ENCODE data around the gene NCDN. TPM values are rescaled to one million over a fixed set of nuclear protein-coding genes. Genes with fewer than 3 reads are reported as not detected.
A peak's percentile ranks its signal among the peaks of the same experiment; 100 is the strongest.

The NCDN gene
- total RNA-seq, 4 donors from 2014 or later, result 16.6 to 41.2 (median 24.3) TPM

DNA sequence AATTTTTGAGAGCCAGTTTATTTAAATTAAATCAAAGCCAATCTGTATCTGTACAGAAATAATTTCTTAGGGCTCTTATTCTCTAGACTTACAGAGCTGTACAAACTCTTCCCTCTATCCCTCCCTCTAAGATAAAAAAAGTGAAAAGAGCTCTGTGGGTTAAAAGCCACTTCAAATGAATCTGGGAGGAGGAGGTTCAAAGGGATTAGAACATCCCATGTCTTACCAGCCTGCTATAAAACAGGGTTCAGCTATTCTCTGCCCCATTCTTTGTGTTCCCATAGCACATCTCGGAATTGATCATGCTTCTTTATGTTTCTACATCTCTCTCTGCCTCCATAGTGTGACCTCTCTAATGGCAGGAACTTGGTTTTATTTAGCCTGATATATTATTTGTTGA is 19.8 kb upstream of the NCDN start:
- ATAC-seq, result no peak
- 82 to 100% methylated on average over 1 of the region's 1 CpG for WGBS, 2 donors (ENCODE audit: low coverage in 1 of 2)
- Histone ChIP-seq H3K27me3 (no peaks in the 10 kb centered on the region), H3K9me3 (no peaks in the 10 kb centered on the region), H3K27ac (peak overlapping the region in 1 of 4 donors; percentile 72), H3K36me3 (no peaks in the 10 kb centered on the region), H3K4me3 (no peak overlapping the region), H3K4me1 (peaks cover 21 to 69% (median 33%) of the 10 kb centered on the region in 3 donors)
- TF ChIP-seq POLR2AphosphoS5 (IDR thresholded peaks at IDR 0.05), result no peak
- TF ChIP-seq, protein P1, sequence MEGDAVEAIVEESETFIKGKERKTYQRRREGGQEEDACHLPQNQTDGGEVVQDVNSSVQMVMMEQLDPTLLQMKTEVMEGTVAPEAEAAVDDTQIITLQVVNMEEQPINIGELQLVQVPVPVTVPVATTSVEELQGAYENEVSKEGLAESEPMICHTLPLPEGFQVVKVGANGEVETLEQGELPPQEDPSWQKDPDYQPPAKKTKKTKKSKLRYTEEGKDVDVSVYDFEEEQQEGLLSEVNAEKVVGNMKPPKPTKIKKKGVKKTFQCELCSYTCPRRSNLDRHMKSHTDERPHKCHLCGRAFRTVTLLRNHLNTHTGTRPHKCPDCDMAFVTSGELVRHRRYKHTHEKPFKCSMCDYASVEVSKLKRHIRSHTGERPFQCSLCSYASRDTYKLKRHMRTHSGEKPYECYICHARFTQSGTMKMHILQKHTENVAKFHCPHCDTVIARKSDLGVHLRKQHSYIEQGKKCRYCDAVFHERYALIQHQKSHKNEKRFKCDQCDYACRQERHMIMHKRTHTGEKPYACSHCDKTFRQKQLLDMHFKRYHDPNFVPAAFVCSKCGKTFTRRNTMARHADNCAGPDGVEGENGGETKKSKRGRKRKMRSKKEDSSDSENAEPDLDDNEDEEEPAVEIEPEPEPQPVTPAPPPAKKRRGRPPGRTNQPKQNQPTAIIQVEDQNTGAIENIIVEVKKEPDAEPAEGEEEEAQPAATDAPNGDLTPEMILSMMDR (IDR thresholded peaks at IDR 0.05), result no peak
- no peak for TF ChIP-seq EP300 (IDR thresholded peaks at IDR 0.05)
- no peak for TF ChIP-seq POLR2A (IDR thresholded peaks at IDR 0.05)

DNA sequence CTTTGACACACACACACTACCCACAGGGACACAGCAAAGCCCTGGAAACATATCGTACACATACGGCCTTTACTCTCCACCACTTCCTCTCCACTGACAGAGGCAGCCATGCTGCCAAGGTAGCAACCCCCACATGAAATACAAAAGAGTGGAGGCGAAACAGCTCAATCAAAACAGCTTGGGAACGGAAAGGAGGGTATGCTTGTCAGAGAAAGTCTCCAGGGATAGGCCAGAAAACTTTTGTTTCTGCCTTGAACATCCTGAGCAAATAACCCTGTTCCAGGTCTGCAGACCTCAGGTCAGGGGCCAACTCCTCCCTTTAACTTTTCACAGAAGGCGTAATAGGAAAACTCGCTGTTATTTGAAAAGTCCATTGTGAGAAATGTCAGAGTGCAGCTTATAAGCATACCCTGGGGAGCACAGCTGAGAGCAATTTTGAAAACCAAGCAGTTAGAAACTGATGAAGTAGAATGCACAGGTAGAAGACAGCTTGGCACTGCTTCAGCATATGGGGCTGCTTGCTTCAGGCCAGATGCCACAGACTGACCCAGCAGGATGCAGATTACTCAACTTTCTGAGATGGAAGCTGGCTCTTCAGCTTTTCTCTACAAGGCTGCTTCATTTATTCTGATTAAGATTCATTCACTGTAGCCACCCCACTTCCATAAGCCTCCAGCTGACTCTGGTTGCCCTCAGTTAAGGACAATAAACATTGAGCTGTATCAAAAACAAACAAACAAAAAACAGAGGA is 18.4 kb upstream of the NCDN start:
- Histone ChIP-seq H3K36me3 (no peaks in the 10 kb centered on the region), H3K4me1 (peaks cover 15 to 65% (median 27%) of the 10 kb centered on the region in 3 donors), H3K27me3 (no peaks in the 10 kb centered on the region), H3K27ac (peak overlapping the region; percentile 43 to 75 (median 66)), H3K4me3 (no peak overlapping the region), H3K9me3 (no peaks in the 10 kb centered on the region)
- WGBS, 2 donors (ENCODE audit: low coverage in 1 of 2), result 40 to 49% methylated on average over 1 to 5 of the region's 6 CpGs
- ATAC-seq, result peak; percentile 25
- TF ChIP-seq EP300 (IDR thresholded peaks at IDR 0.05) (no peak), POLR2A (IDR thresholded peaks at IDR 0.05) (no peak), POLR2AphosphoS5 (IDR thresholded peaks at IDR 0.05) (no peak)
- TF ChIP-seq, protein P1 (IDR thresholded peaks at IDR 0.05), result no peak

DNA sequence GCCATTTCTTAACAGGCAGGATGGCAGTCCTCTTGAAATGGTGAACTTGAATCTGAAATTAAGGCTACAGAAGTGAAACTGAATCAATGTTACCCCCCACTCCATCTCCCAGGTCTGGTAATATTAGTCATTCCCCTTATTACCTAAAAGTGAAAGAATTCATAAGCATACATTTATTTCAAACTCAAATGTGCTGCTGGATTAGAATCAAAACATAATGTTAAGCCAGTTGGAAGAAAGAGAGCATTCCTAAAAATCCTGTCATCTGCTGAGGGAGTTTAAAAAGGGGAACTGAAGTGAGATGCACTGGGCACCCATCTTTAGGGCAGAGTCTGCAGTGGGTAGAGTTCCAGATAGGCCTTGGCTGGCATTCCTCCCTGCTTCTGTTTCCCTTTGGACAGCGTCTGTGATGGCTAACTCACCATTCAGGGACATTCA is 17.8 kb upstream of the NCDN start:
- Histone ChIP-seq H3K4me1 (peaks cover 15 to 66% (median 27%) of the 10 kb centered on the region in 3 donors), H3K36me3 (no peaks in the 10 kb centered on the region), H3K4me3 (no peak overlapping the region), H3K9me3 (no peaks in the 10 kb centered on the region), H3K27ac (peak overlapping the region; percentile 43 to 75 (median 66)), H3K27me3 (no peaks in the 10 kb centered on the region)
- TF ChIP-seq EP300 (IDR thresholded peaks at IDR 0.05) (no peak), POLR2A (IDR thresholded peaks at IDR 0.05) (no peak), POLR2AphosphoS5 (IDR thresholded peaks at IDR 0.05) (no peak)
- TF ChIP-seq, protein P1 (IDR thresholded peaks at IDR 0.05), result no peak
- no peak for ATAC-seq
- 0 to 13% methylated on average over 1 of the region's 1 CpG for WGBS, 2 donors (ENCODE audit: low coverage in 1 of 2)

DNA sequence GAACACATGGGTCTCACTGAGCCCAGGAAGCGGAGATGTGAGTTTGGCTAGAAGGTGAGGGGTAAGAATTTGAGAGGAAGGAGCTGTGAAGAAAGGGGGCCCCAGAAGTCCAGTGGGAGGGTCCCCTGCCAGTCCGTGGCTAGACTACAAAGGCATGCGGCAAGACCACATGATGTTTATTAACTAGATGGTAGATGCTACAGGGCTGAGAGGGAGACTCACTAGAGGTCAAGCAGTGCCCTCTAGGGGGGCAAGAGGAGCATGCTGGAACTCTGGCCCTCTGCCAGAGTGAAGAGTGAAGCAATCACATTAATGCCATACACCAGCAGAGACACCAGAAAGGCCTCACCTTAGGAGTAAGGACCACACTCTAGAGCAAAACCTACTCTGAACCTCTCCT is 12.6 kb upstream of the NCDN start:
- 80 to 83% methylated on average over 2 of the region's 3 CpGs for WGBS, 2 donors (ENCODE audit: low coverage in 1 of 2)
- Histone ChIP-seq H3K36me3 (peaks cover 0 to 29% of the 10 kb centered on the region in 2 donors), H3K4me1 (peaks cover 5 to 49% (median 11%) of the 10 kb centered on the region in 3 donors), H3K9me3 (no peaks in the 10 kb centered on the region), H3K27me3 (no peaks in the 10 kb centered on the region), H3K4me3 (no peak overlapping the region), H3K27ac (no peak overlapping the region)
- ATAC-seq, result peak; percentile 36
- TF ChIP-seq, protein P1 (IDR thresholded peaks at IDR 0.05), result peak in 1 of 4 experiments; percentile 39
- TF ChIP-seq POLR2A (IDR thresholded peaks at IDR 0.05), result no peak

DNA sequence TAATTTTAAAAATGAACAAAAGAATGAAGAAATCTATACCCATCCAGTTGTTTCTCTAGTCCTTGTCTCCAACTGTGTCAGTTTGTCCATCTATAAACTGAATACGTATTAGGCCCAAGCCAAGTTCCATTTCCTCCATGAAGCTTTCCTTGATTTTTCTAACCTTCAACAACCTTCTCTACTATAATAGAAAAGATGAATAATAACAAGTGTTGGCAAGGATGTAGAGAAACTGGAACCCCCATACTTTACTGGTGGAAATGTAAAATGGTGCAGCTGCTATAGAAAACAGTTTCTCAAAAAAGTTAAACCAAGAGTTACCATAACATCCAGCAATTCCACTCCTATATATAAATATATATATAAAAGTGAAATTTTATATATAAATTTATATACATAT is 11.0 kb upstream of the NCDN start:
- Histone ChIP-seq H3K4me3 (no peak overlapping the region), H3K9me3 (no peaks in the 10 kb centered on the region), H3K36me3 (peaks cover 0 to 43% of the 10 kb centered on the region in 2 donors), H3K27me3 (no peaks in the 10 kb centered on the region), H3K27ac (no peak overlapping the region), H3K4me1 (peaks cover 0 to 34% (median 5%) of the 10 kb centered on the region in 3 donors)
- ATAC-seq, result no peak
- WGBS, 2 donors (ENCODE audit: low coverage in 1 of 2), result 90 to 100% methylated on average over 1 of the region's 1 CpG
- TF ChIP-seq, protein P1 (IDR thresholded peaks at IDR 0.05), result no peak
- TF ChIP-seq POLR2AphosphoS5 (IDR thresholded peaks at IDR 0.05), result no peak
- TF ChIP-seq POLR2A (IDR thresholded peaks at IDR 0.05), result no peak
- no peak for TF ChIP-seq EP300 (IDR thresholded peaks at IDR 0.05)

Measured in gastroesophageal sphincter (tissue), 4 donors.